Fibroblast of lung (primary cell): Measurements from ENCODE around the gene KIF25. TPM values are rescaled to one million over a fixed set of nuclear protein-coding genes. Genes with fewer than 3 reads are reported as not detected.
"Not testable (repeated sequence)": the region's sequence is repeated elsewhere in the genome, so short reads cannot be mapped to it uniquely, and the experiment has no call there.

ENCODE experiments used
- DNase-seq, 2 donors: peaks; one replicate each; pipeline versions ENCODE4 v3.0.0 to v3.0.0-alpha.2; 2010; ENCODE audit warnings: low read depth in 2 of 2
- H2AFZ ChIP-seq: 2 replicates; pipeline ENCODE4 v1.5.1; 2012; ENCODE audit warnings: low read length, control low read depth, inconsistent platforms
- H3K27ac ChIP-seq: 2 replicates; pipeline ENCODE4 v1.5.1; 2011; ENCODE audit warnings: low read length, control low read depth; ENCODE audit not compliant: insufficient read depth
- H3K27me3 ChIP-seq: 2 replicates; pipeline ENCODE4 v1.5.1; 2011; ENCODE audit warnings: mild to moderate bottlenecking, low read length; ENCODE audit not compliant: control insufficient read depth, insufficient read depth
- H3K36me3 ChIP-seq: 2 replicates; pipeline ENCODE4 v1.5.1; 2011; ENCODE audit warnings: low read length; ENCODE audit not compliant: control insufficient read depth, insufficient read depth
- H3K4me1 ChIP-seq: 2 replicates; pipeline ENCODE4 v1.5.1; 2011; ENCODE audit warnings: low read length; ENCODE audit not compliant: control insufficient read depth, insufficient read depth; ENCODE audit errors: extremely low read depth
- H3K4me2 ChIP-seq: 2 replicates; pipeline ENCODE4 v1.5.1; 2011; ENCODE audit warnings: low read length, control low read depth; ENCODE audit not compliant: insufficient read depth; ENCODE audit errors: extremely low read depth
- H3K4me3 ChIP-seq, 4 experiments: fragments of 200-600 bp in 1 of 4; sonication (generic) in 1 of 4; replicated peaks in 1 of 4; 2 replicates each; pipeline ENCODE4 v1.5.1; 2011 to 2016; ENCODE audit warnings: low read length in 4 of 4, low read depth in 3 of 4, mild to moderate bottlenecking in 3 of 4, control low read depth in 2 of 4, inconsistent platforms in 1 of 4, mixed read lengths in 1 of 4; ENCODE audit not compliant: insufficient read depth in 1 of 4; ENCODE audit errors: control extremely low read depth in 1 of 4
- H3K79me2 ChIP-seq: 2 replicates; pipeline ENCODE4 v1.5.1; 2012; ENCODE audit warnings: mild to moderate bottlenecking, low read length, inconsistent platforms; ENCODE audit not compliant: control insufficient read depth, insufficient read depth
- H3K9ac ChIP-seq: 2 replicates; pipeline ENCODE4 v1.5.1; 2011; ENCODE audit warnings: mild to moderate bottlenecking, low read length, control low read depth; ENCODE audit not compliant: insufficient read depth
- H3K9me3 ChIP-seq: 2 replicates; pipeline ENCODE4 v1.5.1; 2012; ENCODE audit warnings: low read depth, low read length; ENCODE audit not compliant: control insufficient read depth, insufficient read depth
- H4K20me1 ChIP-seq: 2 replicates; pipeline ENCODE4 v1.5.1; 2011; ENCODE audit warnings: low read length; ENCODE audit not compliant: control insufficient read depth, insufficient read depth; ENCODE audit errors: extremely low read depth
- EZH2 ChIP-seq: IDR thresholded peaks from 2 replicates; pipeline ENCODE4 v1.5.1; 2012; ENCODE audit warnings: low read length, control low read depth, mild to moderate bottlenecking; ENCODE audit errors: missing control alignments
- polyA plus RNA-seq, 2 donors: library from polyadenylated mRNA; depleted of rRNA in 1 of 2; stranded (reverse) in 1 of 2; unstranded in 1 of 2; fragments of >200 nt; gene quantifications; 2 replicates each; pipeline ENCODE4 v1.2.1, GENCODE V29; 2011 to 2012; ENCODE audit warnings: missing spikeins in 1 of 2
- total RNA-seq: library from RNA; depleted of rRNA; stranded (reverse); fragments of >200 nt; gene quantifications from 2 replicates; pipeline ENCODE4 v1.2.1, GENCODE V29; 2014
- TF ChIP-seq, protein P1 (sequence below), 2 donors: IDR thresholded peaks in 1 of 2; conservative IDR thresholded peaks in 1 of 2; 1 replicate in 1 of 2; 2 replicates in 1 of 2; pipeline ENCODE4 v1.5.1; 2011 to 2012; ENCODE audit warnings: low read length in 2 of 2, control low read depth in 1 of 2, inconsistent platforms in 1 of 2, low read depth in 1 of 2, mild to moderate bottlenecking in 1 of 2

KIF25 gene
- total and polyA plus RNA-seq, 2 donors (not counting 1 experiment from before 2014, with no cell fraction given) = 0.33 TPM; not detected in 1

DNA sequence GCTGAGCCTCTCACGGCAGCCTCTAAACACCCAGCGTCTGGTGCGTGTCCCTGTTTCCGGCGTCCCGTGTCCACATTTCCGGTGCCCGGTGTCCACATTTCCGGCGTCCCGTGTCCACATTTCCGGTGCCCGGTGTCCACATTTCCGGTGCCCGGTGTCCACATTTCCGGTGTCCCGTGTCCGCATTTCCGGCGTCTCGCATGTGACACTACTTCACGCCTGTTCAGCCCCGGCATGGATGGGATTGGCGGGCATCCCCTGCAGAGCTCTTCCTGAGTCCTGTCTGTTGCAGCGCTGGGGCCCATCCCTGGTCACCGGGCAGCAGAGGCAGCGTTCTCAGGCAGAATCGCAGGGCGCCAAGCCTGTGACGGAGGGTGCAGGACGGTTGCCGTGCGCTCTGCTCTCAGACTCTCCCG is 78.3 kb downstream of the KIF25 start:
- H3K4me2 ChIP-seq = no peak overlapping the region
- TF ChIP-seq, protein P1, sequence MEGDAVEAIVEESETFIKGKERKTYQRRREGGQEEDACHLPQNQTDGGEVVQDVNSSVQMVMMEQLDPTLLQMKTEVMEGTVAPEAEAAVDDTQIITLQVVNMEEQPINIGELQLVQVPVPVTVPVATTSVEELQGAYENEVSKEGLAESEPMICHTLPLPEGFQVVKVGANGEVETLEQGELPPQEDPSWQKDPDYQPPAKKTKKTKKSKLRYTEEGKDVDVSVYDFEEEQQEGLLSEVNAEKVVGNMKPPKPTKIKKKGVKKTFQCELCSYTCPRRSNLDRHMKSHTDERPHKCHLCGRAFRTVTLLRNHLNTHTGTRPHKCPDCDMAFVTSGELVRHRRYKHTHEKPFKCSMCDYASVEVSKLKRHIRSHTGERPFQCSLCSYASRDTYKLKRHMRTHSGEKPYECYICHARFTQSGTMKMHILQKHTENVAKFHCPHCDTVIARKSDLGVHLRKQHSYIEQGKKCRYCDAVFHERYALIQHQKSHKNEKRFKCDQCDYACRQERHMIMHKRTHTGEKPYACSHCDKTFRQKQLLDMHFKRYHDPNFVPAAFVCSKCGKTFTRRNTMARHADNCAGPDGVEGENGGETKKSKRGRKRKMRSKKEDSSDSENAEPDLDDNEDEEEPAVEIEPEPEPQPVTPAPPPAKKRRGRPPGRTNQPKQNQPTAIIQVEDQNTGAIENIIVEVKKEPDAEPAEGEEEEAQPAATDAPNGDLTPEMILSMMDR (conservative IDR thresholded peaks at IDR 0.05 in 1 of 2, IDR thresholded peaks at IDR 0.05 in 1 of 2; ENCODE audit: low read depth in 1 of 2, low read length in 2 of 2) = no peak
- no peak for TF ChIP-seq EZH2
- no peaks in the 10 kb centered on the region for H3K79me2 ChIP-seq
- no peaks in the 10 kb centered on the region for H3K36me3 ChIP-seq
- no peak overlapping the region for H3K27ac ChIP-seq
- peaks cover 6% of the 10 kb centered on the region for H3K9me3 ChIP-seq
- H4K20me1 ChIP-seq = no peaks in the 10 kb centered on the region
- no peak overlapping the region for H3K4me3 ChIP-seq
- H3K27me3 ChIP-seq = no peaks in the 10 kb centered on the region
- no peak overlapping the region for H2AFZ ChIP-seq
- DNase-seq = no peak
- no peak overlapping the region for H3K9ac ChIP-seq
- H3K4me1 ChIP-seq = no peaks in the 10 kb centered on the region

DNA sequence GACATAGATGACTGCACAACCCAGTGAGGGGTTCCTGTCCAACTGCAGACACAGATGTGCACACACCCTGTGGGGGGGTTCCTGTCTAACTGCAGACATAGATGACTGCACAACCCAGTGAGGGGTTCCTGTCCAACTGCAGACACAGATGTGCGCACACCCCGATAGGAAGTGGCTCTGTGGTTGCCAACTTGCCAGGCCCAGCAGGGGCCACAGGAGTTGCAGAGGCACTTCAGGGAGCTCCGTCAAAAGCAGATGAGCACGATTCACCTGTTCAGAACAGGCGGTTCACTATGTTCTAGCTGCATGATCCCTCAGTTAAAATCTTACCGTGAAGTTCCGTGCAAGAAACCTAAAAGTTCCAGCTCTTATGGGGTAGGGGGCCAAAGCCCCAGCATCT is 79.9 kb downstream of the KIF25 start:
- not testable (repeated sequence) for H3K79me2 ChIP-seq, H3K36me3 ChIP-seq, DNase-seq, H4K20me1 ChIP-seq, H3K4me3 ChIP-seq, H3K4me1 ChIP-seq, H3K9me3 ChIP-seq, H3K4me2 ChIP-seq, H3K27me3 ChIP-seq, H3K9ac ChIP-seq, H2AFZ ChIP-seq, H3K27ac ChIP-seq

DNA sequence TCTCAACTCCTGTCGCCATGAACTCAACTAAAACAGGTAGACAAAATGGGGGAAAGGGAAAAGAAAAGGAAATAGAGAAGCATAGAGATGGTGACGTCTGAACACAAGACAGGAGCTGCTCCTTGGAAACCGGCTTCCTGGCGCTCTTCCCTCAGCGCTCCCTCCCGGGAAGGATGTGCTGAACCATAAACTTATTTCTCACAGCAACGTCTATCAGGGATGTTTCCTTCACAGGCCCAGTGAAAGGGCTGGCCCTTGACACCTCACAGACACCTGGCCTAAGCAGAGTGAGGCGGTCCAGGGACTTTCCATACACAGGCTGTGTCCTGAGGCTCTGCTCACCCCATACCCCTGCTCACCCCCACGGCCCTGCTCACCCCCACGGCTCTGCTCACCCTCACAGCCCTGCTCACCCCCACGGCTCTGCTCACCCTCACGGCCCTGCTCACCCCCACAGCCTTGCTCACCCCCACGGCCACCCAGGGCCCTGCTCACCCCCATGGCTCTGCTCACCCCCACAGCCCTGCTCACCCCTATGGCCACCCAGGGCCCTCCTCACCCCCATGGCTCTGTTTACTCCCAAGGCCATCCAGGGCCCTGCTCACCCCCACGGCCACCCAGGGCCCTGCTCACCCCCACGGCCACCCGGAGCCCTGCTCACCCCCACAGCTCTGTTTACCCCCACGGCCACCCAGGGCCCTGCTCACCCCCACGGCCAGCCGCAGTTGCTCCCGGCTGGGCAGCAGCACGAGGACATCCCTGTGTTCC is 80.9 kb downstream of the KIF25 start:
- no peak overlapping the region for H3K4me2 ChIP-seq
- H3K9ac ChIP-seq = no peak overlapping the region
- no peak for DNase-seq
- no peaks in the 10 kb centered on the region for H3K79me2 ChIP-seq
- TF ChIP-seq, protein P1 (conservative IDR thresholded peaks at IDR 0.05 in 1 of 2, IDR thresholded peaks at IDR 0.05 in 1 of 2; ENCODE audit: low read depth in 1 of 2, low read length in 2 of 2) = no peak
- TF ChIP-seq EZH2 = no peak
- H3K36me3 ChIP-seq = no peaks in the 10 kb centered on the region
- H3K4me3 ChIP-seq = no peak overlapping the region
- H4K20me1 ChIP-seq = no peaks in the 10 kb centered on the region
- no peak overlapping the region for H3K27ac ChIP-seq
- H2AFZ ChIP-seq = no peak overlapping the region
- H3K9me3 ChIP-seq = peaks cover 6% of the 10 kb centered on the region
- no peaks in the 10 kb centered on the region for H3K27me3 ChIP-seq
- H3K4me1 ChIP-seq = no peaks in the 10 kb centered on the region
